OCI-LY1 (cell line): Measurements from ENCODE around the gene F10.

Experiments
- H2AFZ ChIP-seq: fragments of 200-600 bp; sonication (generic), shearing (Covaris generic); 2 replicates; pipeline ENCODE4 v1.6.0; 2014; ENCODE audit warnings: antibody characterized with exemption, mild to moderate bottlenecking, low read length
- H3F3A ChIP-seq: fragments of 200-600 bp; sonication (generic), shearing (Covaris generic); 2 replicates; pipeline ENCODE4 v1.6.0; 2014; ENCODE audit warnings: mild to moderate bottlenecking, antibody characterized with exemption, low read length, moderate library complexity; ENCODE audit not compliant: insufficient read depth
- H3K27ac ChIP-seq: fragments of 200-600 bp; sonication (generic); 2 replicates; pipeline ENCODE4 v1.5.1; 2014; ENCODE audit warnings: low read length, mixed run types, mild to moderate bottlenecking, low read depth; ENCODE audit not compliant: poor library complexity, severe bottlenecking
- H3K27me3 ChIP-seq: fragments of 200-600 bp; sonication (generic); 2 replicates; pipeline ENCODE4 v1.6.0; 2014; ENCODE audit warnings: antibody characterized with exemption, mild to moderate bottlenecking, low read length, moderate library complexity; ENCODE audit not compliant: insufficient read depth
- H3K36me3 ChIP-seq: fragments of 200-600 bp; sonication (generic); 2 replicates; pipeline ENCODE4 v1.6.1; 2014; ENCODE audit warnings: mild to moderate bottlenecking, antibody characterized with exemption, low read length, moderate library complexity, mixed read lengths; ENCODE audit not compliant: insufficient read depth
- H3K4me1 ChIP-seq: fragments of 200-600 bp; sonication (generic); 2 replicates; pipeline ENCODE4 v1.5.1; 2014; ENCODE audit warnings: mild to moderate bottlenecking, low read length, moderate library complexity; ENCODE audit not compliant: insufficient read depth, severe bottlenecking
- H3K4me2 ChIP-seq: fragments of 200-600 bp; sonication (generic), shearing (Covaris generic); 2 replicates; pipeline ENCODE4 v1.6.1; 2014; ENCODE audit warnings: low read length
- H3K4me3 ChIP-seq: fragments of 200-600 bp; sonication (generic); 2 replicates; pipeline ENCODE4 v1.5.1; 2014; ENCODE audit warnings: low read length, low read depth, mild to moderate bottlenecking, mixed read lengths; ENCODE audit not compliant: poor library complexity, severe bottlenecking
- H3K79me2 ChIP-seq: fragments of 200-600 bp; shearing (Covaris generic); 2 replicates; pipeline ENCODE4 v1.6.1; 2016; ENCODE audit warnings: mixed run types, low read length, mixed read lengths; ENCODE audit not compliant: insufficient read depth
- H3K9ac ChIP-seq: fragments of 200-600 bp; sonication (generic), shearing (Covaris generic); 2 replicates; pipeline ENCODE4 v1.6.1; 2014; ENCODE audit warnings: mild to moderate bottlenecking, low read length, mixed read lengths
- H3K9me2 ChIP-seq: fragments of 200-600 bp; sonication (generic), shearing (Covaris generic); 2 replicates; pipeline ENCODE4 v1.6.1; 2014; ENCODE audit warnings: low read depth, mild to moderate bottlenecking, low read length, mixed read lengths
- H3K9me3 ChIP-seq: fragments of 200-600 bp; shearing (Covaris generic); 2 replicates; pipeline ENCODE4 v1.6.1; 2014; ENCODE audit warnings: low read length, mixed read lengths
- H4K20me1 ChIP-seq: fragments of 200-600 bp; sonication (generic), shearing (Covaris generic); 2 replicates; pipeline ENCODE4 v1.6.0; 2016; ENCODE audit warnings: mild to moderate bottlenecking, low read length; ENCODE audit not compliant: insufficient read depth
- CTCF ChIP-seq: fragments of 200-600 bp; sonication (generic), shearing (Covaris generic); IDR thresholded peaks from 2 replicates; pipeline ENCODE4 v1.5.1; 2017; ENCODE audit warnings: mild to moderate bottlenecking, antibody characterized with exemption, low read length, moderate library complexity, mixed read lengths
- EZH2 ChIP-seq: fragments of 200-600 bp; sonication (generic), shearing (Covaris generic); IDR thresholded peaks from 2 replicates; pipeline ENCODE4 v1.8.0; 2017; ENCODE audit warnings: borderline replicate concordance, mixed run types, mild to moderate bottlenecking, antibody characterized with exemption, low read length, moderate library complexity, mixed read lengths

The F10 gene

DNA sequence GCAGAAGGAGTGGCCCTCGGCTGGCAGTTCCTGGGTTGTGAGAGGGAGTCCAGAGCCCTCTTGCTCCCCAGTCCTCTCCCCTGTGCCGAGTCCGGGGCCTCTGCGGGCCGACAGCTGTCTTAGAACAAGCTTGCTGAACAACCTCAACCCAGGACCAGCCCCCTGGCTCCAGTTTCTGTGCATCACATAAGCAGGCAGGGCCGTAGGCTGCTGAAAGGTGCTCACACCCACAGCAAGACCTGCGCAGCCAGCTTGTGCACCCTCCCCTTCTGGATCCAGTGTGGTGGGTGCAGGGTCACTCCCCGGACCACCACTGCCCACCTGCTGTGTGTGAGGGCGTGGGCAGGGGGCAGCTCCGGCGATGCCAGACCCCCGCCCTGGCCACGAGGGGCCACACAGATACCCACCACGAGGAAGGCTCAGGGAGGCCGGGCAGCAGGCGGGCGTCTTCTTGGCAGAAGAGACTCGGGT lies 42.2 kb upstream of the F10 start:
- H3K4me3 ChIP-seq, result no peak overlapping the region
- no peaks in the 10 kb centered on the region for H4K20me1 ChIP-seq
- H3K27ac ChIP-seq, result no peak overlapping the region
- H3K4me1 ChIP-seq, result no peaks in the 10 kb centered on the region
- no peaks in the 10 kb centered on the region for H3K9me3 ChIP-seq
- H3K36me3 ChIP-seq, result no peaks in the 10 kb centered on the region
- H3K4me2 ChIP-seq, result no peak overlapping the region
- no peaks in the 10 kb centered on the region for H3K79me2 ChIP-seq
- no peaks in the 10 kb centered on the region for H3F3A ChIP-seq
- no peak for TF ChIP-seq CTCF
- no peak for TF ChIP-seq EZH2
- no peaks in the 10 kb centered on the region for H3K9me2 ChIP-seq
- no peak overlapping the region for H3K9ac ChIP-seq
- no peak overlapping the region for H2AFZ ChIP-seq
- H3K27me3 ChIP-seq, result no peaks in the 10 kb centered on the region

- Histone ChIP-seq H2AFZ (no peak overlapping the region), H3K4me3 (no peak overlapping the region), H3K79me2 (no peaks in the 10 kb centered on the region), H3K4me1 (no peaks in the 10 kb centered on the region), H3K27me3 (no peaks in the 10 kb centered on the region), H3K9ac (no peak overlapping the region), H3K36me3 (no peaks in the 10 kb centered on the region), H3K9me2 (no peaks in the 10 kb centered on the region), H3K4me2 (no peak overlapping the region), H4K20me1 (no peaks in the 10 kb centered on the region), H3K9me3 (no peaks in the 10 kb centered on the region), H3K27ac (no peak overlapping the region), H3F3A (no peaks in the 10 kb centered on the region)
- no peak for TF ChIP-seq EZH2
- TF ChIP-seq CTCF, result no peak
Observed at GRCh38 chr13:113080901-113081521, 41.6 kb upstream of the F10 start.

DNA sequence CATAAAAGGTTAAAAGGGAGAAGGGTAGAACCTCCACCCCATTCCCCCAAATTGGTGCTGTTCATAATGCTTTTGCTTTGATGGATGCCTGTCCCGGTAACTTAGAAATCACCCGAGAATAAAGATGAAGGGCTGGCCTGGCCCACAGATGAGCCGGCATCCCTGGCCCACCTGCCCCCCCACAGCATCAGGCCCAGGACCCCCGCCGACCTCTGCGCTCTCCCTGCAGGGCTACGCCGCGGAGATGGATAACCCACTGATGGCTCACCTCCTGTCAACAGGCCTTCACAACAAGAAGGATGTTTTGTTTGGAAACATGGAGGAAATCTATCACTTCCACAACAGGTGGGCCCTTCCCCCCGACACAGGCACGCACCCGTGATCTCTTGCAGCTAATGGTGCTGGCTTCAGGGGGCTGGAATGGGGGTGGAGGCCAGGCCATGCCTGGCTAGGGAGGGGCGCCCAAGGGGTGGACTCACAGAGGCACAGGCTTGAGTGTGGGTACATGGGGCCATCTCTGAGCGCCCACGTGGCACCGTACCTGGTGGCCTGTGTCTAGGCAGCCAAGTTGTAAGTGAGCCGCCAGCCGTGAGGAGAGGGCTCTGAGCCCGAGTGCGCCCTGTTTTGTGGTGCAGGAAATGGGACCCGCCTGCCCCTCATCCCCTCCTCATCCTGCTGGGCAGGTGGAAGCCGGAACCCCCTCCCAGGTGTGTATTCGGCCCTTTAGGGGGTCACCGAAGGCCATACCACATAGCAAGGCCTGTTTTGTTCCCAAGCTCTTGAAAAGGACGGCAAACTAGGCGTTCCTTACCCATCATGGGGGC lies 40.2 kb upstream of the F10 start:
- no peaks in the 10 kb centered on the region for H3K36me3 ChIP-seq
- no peaks in the 10 kb centered on the region for H3K9me2 ChIP-seq
- H4K20me1 ChIP-seq, result no peaks in the 10 kb centered on the region
- H3K4me1 ChIP-seq, result no peaks in the 10 kb centered on the region
- peaks cover 2% of the 10 kb centered on the region for H3K27me3 ChIP-seq
- H3K27ac ChIP-seq, result no peak overlapping the region
- no peaks in the 10 kb centered on the region for H3K9me3 ChIP-seq
- no peak overlapping the region for H3K4me2 ChIP-seq
- H3F3A ChIP-seq, result no peaks in the 10 kb centered on the region
- no peak for TF ChIP-seq EZH2
- no peak for TF ChIP-seq CTCF
- no peak overlapping the region for H3K9ac ChIP-seq
- no peak overlapping the region for H2AFZ ChIP-seq
- no peaks in the 10 kb centered on the region for H3K79me2 ChIP-seq
- H3K4me3 ChIP-seq, result no peak overlapping the region
